ENCODE measurements around the gene PANK4.
A peak's percentile ranks its signal among the peaks of the same experiment; 100 is the strongest.
"Not testable (repeated sequence)": the region's sequence is repeated elsewhere in the genome, so short reads cannot be mapped to it uniquely, and the experiment has no call there.

The PANK4 gene

GRCh38 chr1:2525920-2526823, at the start of gene PANK4:
Gene PANK4, minus strand, starts transcription at chr1:2526596. Its CDS starts 9 bp downstream, at chr1:2526587.
- peak; percentile 95 for DNase-seq

DNA sequence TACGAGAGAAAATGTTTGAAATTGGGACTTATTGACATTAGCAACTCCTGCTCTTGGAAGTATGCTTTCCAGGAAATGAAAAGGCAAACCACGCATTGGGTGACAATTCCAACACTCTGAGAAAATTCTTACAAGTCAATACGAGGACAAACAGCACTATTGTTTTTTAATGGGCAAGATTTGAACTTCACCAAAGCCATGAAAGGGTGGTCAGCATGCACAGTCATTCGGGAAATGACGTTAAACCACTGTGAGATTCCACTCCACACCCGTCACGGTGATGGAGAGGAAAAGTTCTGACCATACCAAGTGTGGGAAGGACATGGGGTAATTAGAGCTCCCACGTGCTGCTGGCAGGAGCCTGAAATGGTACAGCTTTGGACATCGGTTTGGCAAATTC, 48.0 kb upstream of the PANK4 start:
- no peak for DNase-seq

DNA sequence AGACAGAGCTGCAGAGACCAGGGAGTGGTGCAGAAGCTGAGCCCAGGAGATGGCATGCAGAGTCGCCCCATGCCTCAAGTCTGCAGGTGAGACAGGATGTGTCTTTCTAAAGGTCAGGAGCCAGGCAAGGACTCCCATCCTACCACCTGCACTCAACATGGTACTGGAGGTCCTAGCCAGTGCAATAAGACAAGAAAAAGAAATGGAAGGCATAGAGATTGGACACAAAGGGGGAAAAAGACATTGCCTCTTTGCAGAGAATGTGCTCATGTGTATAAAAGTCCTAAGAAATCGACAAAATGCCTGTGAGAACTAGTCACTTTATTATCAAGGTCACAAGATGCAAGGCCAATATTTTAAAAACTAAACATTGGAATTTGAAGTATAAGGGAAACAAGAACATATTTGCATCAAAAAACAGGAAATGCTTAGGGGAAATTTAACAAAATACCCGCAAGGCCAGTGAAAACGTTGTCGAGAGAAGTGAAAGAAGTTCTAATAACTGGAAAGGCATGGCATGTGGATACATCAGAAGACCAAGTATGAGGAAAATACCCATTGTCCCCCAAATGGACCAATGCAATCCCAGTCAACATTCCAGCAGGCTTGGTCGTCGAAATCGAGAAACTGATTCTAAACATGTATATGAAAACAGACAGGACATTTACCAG, 47.0 kb upstream of the PANK4 start:
- DNase-seq, result no peak

DNA sequence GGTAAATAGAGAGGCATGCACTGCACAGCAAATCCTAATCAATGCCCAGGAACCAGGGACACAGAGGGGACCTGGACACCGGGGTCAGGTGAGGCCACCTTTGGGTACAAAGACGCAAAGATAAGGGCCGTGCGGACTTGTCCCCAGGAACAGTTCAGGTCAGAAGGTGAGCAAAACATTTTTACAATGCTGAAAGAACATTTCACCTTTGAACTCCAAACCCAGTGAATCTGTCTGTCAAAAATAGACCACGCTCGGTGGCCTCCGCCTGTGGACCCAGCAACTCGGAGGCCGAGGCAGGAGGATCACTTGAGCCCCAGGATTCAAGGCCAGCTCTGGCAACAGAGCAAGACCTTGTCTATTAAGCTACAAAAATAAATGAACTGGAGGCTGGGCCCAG, 45.0 kb upstream of the PANK4 start:
- DNase-seq, result no peak

DNA sequence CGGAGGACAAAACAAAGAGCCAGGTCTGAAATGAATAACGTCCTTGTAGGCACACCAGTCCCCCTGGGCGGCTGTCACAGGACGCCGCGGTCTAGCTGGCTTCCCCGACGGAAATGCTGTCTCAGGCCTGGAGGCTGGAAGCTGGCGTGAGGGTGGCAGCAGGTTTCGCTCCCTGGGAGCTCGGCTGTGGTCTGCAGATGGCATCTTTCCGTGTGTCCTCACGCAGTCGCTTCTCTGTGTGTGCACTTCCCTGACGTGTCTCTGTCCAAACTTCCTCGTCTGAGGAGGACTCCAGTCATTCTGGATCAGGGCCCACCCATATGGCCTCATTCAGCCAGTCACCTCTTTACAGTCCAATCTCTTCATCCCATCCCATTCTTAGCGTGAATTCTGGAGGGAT, 43.9 kb upstream of the PANK4 start:
- DNase-seq, result no peak

DNA sequence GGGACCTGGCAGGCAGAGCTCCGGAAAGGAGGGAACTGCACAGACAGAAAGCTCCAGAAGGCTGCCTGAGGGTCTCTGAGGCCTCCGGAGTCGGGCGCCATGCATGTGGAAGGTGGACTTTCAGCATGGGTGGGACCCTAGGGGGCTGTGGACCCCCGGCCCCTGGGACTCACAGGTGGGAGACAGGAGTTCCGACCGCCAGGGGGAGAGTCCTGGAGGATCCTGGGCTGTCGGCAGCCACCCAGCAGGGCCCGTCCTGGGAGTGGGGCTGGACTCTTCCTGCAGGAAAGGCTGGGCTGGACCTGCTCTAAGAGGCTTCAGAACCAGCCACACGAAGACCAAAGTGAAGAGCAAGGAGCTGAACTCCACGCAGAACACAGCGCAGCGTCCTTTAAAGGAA, 43.3 kb upstream of the PANK4 start:
- not testable (repeated sequence) for DNase-seq

DNA sequence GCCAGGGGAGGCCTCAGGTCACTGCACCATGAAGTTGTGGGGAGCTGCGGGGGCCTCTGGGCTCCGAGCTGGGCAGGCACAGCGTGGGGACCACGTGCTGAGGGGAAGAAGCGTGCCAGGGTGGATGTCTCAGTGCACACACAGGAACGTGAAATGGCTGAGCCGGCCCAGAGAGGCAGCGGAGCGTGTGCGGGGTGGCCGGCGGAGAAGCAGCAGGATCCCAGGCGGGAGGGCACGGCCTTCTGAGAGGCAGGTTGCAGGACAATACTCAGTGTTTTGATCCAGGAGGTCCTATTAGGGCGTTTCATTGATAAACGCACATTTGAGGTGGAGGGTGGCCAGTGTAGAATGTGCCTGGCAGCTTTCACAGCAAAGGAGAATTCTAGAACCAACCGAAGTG, 42.7 kb upstream of the PANK4 start:
- DNase-seq, result no peak

DNA sequence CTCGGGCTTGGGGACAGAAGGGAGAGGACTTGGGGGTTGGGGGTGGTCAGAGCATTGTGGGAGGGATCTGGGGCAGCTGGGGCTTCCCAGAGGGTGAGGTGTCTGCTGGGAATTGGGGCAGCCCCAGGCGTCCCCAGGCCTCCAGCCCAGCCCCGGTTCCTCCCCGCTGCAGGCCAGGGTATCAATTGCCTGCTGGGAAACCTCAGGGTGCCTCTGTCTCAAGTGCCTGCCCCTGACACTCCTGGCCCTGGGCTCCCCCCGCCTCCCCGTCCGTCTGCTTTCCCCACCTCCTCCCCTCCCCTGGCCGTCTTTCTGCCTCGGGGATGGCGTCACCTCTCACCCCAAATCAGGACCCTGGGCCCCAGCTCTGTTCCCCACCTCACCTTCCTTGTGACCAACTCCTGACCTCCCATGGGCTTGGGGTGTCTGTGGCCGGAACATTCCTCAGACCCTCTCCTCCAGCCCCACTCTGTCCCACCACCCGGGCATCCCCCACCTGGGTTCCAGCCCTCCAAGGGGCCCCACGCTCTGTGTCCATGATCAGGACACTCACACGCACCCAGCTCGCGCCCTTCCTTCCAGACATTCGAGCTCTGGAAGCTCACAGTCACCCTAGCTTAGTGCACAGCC, 41.9 kb upstream of the PANK4 start:
- DNase-seq, result not testable (repeated sequence)

DNA sequence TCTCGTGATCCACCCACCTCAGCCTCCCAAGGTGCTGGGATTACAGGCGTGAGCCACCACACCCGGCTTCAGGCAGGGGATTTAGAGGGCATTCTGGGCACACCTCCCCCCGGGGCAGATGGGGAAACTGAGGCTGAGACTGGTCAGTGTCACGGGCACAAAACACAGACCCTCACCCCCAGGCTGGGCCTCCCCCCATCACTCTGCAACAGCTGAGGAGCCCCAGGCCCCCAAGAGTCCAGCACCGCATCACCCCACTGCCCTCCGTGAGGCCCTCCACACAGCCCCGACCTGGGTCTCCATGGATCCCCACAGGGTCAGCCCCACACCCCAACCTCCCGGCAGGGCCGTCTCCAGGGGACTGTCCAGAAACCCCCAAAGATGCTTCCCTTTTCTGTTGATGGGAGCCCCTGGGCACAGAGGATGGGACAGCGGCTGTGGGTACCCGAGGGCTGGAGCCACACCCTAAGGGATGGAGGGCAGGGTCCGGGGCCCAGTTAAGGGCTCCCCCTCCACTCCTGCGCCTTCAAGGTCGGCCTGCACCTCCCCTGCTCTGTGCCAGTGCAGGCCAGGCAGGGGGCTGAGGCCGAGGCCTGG, 40.8 kb upstream of the PANK4 start:
- DNase-seq, result no peak

GRCh38 chr1:2566101-2567045, 40.0 kb upstream of the PANK4 start:
- peak; percentile 86 for DNase-seq

GRCh38 chr1:2564815-2565374, 38.5 kb upstream of the PANK4 start:
- DNase-seq, result no peak

DNA sequence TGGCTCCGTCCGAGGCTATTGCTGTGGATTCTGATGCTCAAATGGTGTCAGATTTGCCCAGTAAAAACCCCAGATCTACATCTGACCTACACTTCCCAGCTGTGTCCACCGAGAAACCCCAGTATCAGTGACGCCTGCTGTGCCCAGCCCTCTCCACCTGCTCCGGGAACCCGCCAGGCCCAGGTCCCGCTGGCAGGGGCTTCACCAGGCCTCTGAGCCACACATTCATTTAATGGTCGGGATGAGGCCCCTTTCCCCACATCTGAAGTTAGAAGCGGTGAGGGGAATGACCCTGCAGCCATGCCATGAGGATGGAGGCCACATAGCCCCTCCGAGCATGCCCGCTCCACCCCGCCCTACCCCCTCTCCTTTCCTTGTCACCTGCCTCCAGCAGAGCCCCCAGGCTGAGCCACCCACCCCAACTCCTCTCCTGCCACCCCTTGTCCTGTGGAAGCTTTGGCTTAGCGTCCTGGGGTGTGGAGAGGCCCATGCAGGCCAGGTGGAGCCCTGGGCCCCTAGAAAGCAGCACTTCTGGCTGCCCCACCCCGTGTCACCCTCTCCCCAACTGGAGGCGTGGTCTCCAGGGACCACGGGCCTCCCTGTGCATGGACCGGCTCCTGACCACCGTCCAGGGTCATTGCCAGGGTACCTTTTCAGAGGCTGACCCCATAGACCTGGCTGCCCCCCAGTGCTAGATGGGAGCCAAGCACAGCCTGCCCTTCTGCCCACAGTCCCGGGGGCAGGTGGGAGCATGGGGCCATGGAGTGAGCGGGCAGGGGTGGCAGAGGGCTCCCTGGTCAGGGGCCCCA, 37.8 kb upstream of the PANK4 start:
- DNase-seq, result no peak

- DNase-seq, result no peak
Measured at GRCh38 chr1:2563205-2563604, 36.8 kb upstream of the PANK4 start.

DNA sequence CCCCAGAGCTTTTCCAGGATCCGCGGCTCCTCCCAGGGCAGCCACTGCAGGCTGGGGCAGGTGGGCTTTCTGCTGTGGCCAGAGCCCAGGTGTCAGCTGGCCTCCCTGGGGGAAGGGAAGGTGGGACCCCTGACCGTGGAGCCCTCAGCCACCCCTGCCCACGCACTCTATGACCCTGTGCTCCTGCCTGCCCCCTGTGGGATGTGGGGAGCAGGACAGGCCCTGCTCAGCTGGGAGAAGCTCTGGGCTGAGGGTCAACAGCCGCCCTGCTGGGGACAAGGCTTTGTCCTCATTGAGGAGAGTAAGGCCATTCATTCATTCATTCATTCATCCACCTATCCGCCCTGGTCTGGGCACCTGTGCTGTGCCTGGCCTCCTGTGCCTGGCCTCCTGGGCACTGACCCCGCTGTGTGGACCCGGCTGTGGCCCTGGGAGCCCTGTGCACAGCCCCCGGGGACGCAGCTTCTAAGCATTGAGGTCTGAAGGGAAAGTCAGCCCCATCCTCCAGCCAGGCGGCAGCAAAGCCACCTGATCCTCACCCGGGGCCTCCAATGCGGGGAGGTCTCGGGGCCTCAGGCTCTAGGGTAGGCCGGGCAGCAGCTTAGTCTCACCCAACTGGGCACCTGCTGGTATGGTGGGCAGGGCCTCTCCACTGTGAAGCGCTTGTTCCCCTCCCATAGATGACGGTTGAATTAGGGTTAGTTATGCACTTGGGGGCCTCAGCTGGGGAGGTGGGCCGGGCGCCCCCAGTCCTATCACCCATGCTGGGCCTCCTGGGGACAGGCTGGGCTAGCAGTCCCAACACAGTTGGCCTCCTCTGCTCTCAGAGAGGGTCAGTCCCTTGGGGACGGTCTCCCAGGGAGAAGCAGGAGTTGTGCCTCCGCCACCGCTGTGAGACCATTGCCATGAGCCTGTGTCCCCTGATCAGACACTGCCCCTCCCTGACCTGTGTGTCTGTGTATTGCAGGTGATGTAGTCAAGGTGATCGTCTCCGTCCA, 35.8 kb upstream of the PANK4 start:
- no peak for DNase-seq

- DNase-seq, result no peak
Measured at GRCh38 chr1:2561446-2561845, 35.0 kb upstream of the PANK4 start.

DNA sequence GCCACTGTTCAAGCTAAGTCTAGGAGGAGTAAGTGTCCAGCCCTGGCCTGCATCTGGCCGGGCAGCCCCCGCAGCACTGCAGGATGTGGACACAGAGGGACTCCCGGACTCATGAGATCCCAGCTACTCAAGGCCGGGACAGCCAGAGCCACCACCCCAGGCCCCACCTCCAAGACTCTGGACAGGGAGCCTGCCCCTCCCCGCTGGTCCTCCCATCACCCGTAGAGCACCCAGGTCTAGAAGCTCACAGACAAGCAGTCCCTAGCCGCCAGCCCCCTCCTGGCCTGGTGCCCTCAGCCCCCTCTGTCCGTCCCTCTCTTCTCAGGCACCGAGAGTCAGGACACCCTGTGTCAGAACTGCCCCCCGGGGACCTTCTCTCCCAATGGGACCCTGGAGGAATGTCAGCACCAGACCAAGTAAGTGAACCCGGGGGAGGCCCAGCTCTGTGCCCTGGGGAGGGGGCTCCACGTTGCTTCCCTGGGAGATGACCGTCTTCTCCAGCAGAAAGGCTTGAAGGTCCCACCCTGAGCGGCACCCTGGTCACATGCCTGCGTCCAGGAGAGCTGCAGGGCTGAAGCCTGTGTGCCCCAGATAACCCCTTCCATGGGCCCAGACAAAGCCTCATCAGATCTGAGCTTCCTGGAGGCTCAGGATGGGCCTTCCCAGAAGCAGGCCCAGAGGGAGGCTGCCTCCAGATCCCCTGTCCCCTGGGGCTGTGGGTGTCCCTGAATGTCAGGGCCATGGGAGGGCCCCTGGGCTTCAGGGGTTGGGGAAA, 34.1 kb upstream of the PANK4 start:
- no peak for DNase-seq

- DNase-seq, result no peak
Measured at GRCh38 chr1:2559509-2560298, 33.3 kb upstream of the PANK4 start.

DNA sequence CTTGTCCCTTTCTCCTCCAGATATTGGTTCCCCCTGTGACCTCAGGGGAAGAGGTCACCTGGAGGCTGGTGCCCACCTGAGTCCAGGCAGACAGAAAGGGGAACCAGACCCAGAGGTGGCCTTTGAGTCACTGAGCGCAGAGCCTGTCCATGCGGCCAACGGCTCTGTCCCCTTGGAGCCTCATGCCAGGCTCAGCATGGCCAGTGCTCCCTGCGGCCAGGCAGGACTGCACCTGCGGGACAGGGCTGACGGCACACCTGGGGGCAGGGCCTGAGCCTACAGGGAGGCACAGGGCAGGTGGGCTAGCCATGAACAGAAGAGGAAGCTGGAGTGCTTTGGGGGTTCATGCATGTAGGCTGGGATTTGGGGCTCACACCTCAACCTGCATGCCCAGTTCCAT, 32.5 kb upstream of the PANK4 start:
- DNase-seq, result no peak

Measured in islet precursor cell (in vitro differentiated cells).